ENCODE measurements around the gene NCKAP5. TPM values are rescaled to one million over a fixed set of nuclear protein-coding genes. Genes with fewer than 3 reads are reported as not detected.

The NCKAP5 gene
- total RNA-seq, 5 donors from 2014 or later (not counting 1 experiment from before 2014, with no cell fraction given), result 0.06 TPM; not detected in 4

DNA sequence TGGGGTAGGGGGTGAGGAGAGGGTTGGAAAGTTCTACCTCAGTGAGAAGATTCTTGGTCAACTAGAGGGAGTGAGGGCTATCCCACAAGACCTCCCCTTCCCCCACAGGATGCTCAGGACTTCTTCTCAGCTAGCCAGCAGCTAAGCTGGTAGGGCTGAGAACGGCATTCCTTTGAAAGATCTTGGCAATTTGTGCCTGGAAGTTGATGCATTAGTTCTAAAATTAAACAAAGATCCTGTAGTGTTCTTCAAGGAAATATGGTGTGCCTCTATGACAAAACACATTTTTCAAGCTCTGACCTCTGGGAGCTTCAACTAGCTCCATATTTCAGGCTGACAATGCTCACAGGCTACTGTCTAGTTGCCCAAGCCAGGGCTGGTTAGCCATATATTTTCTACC, 900.6 kb downstream of the NCKAP5 start:
- no peaks in the 10 kb centered on the region for H3K36me3 ChIP-seq (ENCODE audit: control insufficient read depth in 2 of 2, extremely low read depth in 1 of 2, insufficient read depth in 1 of 2, low read length in 1 of 2)
- Mint-ChIP-seq H3K4me3 (no peak overlapping the region), H3K27me3 (peaks cover 17 to 24% of the 10 kb centered on the region in 2 donors), H3K4me1 (peaks cover 0 to 1% (median 0%) of the 10 kb centered on the region in 3 donors), H3K36me3 (no peaks in the 10 kb centered on the region), H3K9me3 (no peaks in the 10 kb centered on the region), H3K27ac (no peak overlapping the region)
- no peak overlapping the region for H3K27ac ChIP-seq (ENCODE audit: low read length)
- no peak for DNase-seq
- ATAC-seq (replicated peaks in 1 of 4), result no peak
- WGBS (ENCODE audit: insufficient coverage), result no CpG with 5 or more reads among the region's 1 CpG
- H3K4me1 ChIP-seq (ENCODE audit: control insufficient read depth in 1 of 2, extremely low read depth in 1 of 2, insufficient read depth in 2 of 2, low read length in 2 of 2), result no peaks in the 10 kb centered on the region
- CTCF ChIA-PET, result no interaction called here
- H3K4me3 ChIP-seq (ENCODE audit: control insufficient read depth in 1 of 2, extremely low read depth in 1 of 2, low read length in 1 of 2), result no peak overlapping the region
- H3K9me3 ChIP-seq, result no peaks in the 10 kb centered on the region
- H3K27me3 ChIP-seq (replicated peaks in 1 of 2; ENCODE audit: control insufficient read depth in 2 of 2, extremely low read depth in 1 of 2, insufficient read depth in 2 of 2, low read length in 1 of 2), result peaks cover 6 to 33% of the 10 kb centered on the region in 2 experiments
- POLR2A ChIA-PET, result no interaction called here

- ChIA-PET CTCF (no interaction called here), POLR2A (no interaction called here)
- H3K27ac ChIP-seq (ENCODE audit: low read length), result no peak overlapping the region
- ATAC-seq (replicated peaks in 1 of 4), result no peak
- peaks cover 7 to 9% of the 10 kb centered on the region in 2 donors for H3K27me3 Mint-ChIP-seq
- peaks cover 0 to 1% (median 0%) of the 10 kb centered on the region in 3 donors for H3K4me1 Mint-ChIP-seq
- no peak overlapping the region for H3K4me3 Mint-ChIP-seq
- H3K4me1 ChIP-seq (ENCODE audit: control insufficient read depth in 1 of 2, extremely low read depth in 1 of 2, insufficient read depth in 2 of 2, low read length in 2 of 2), result no peaks in the 10 kb centered on the region
- peaks cover 4 to 26% of the 10 kb centered on the region in 2 experiments for H3K27me3 ChIP-seq (replicated peaks in 1 of 2; ENCODE audit: control insufficient read depth in 2 of 2, extremely low read depth in 1 of 2, insufficient read depth in 2 of 2, low read length in 1 of 2)
- no peak overlapping the region for H3K27ac Mint-ChIP-seq
- no peak for DNase-seq
- no peaks in the 10 kb centered on the region for H3K9me3 ChIP-seq
- no peaks in the 10 kb centered on the region for H3K36me3 ChIP-seq (ENCODE audit: control insufficient read depth in 2 of 2, extremely low read depth in 1 of 2, insufficient read depth in 1 of 2, low read length in 1 of 2)
- WGBS (ENCODE audit: insufficient coverage), result 93% methylated on average over 2 of the region's 4 CpGs
- no peaks in the 10 kb centered on the region for H3K36me3 Mint-ChIP-seq
- peaks cover 0 to 5% (median 2%) of the 10 kb centered on the region in 3 donors for H3K9me3 Mint-ChIP-seq
- H3K4me3 ChIP-seq (ENCODE audit: control insufficient read depth in 1 of 2, extremely low read depth in 1 of 2, low read length in 1 of 2), result no peak overlapping the region
These were observed 902.7 kb downstream of the NCKAP5 start for GRCh38 chr2:132665401-132666140.

- no peaks in the 10 kb centered on the region for H3K4me1 ChIP-seq (ENCODE audit: control insufficient read depth in 1 of 2, extremely low read depth in 1 of 2, insufficient read depth in 2 of 2, low read length in 2 of 2)
- ChIA-PET POLR2A (no interaction called here), CTCF (interaction anchor here in 1 of 2 donors (0.6 kb wide), 1 partner anchor 34 kb away, joined by 3 read pairs; no protein-coding TSS in a partner anchor)
- ATAC-seq (replicated peaks in 1 of 4) (no peak), DNase-seq (no peak)
- no peaks in the 10 kb centered on the region for H3K36me3 ChIP-seq (ENCODE audit: control insufficient read depth in 2 of 2, extremely low read depth in 1 of 2, insufficient read depth in 1 of 2, low read length in 1 of 2)
- H3K4me3 ChIP-seq (ENCODE audit: control insufficient read depth in 1 of 2, extremely low read depth in 1 of 2, low read length in 1 of 2), result no peak overlapping the region
- no peak overlapping the region for H3K27ac ChIP-seq (ENCODE audit: low read length)
- H3K9me3 ChIP-seq, result no peaks in the 10 kb centered on the region
- no peak overlapping the region for H3K27ac Mint-ChIP-seq
- WGBS (ENCODE audit: insufficient coverage), result no CpG with 5 or more reads among the region's 2 CpGs
- H3K9me3 Mint-ChIP-seq, result peaks cover 0 to 5% (median 2%) of the 10 kb centered on the region in 3 donors
- no peak overlapping the region for H3K4me3 Mint-ChIP-seq
- no peaks in the 10 kb centered on the region for H3K36me3 Mint-ChIP-seq
- peaks cover 4 to 12% of the 10 kb centered on the region in 2 experiments for H3K27me3 ChIP-seq (replicated peaks in 1 of 2; ENCODE audit: control insufficient read depth in 2 of 2, extremely low read depth in 1 of 2, insufficient read depth in 2 of 2, low read length in 1 of 2)
- peaks cover 7 to 9% of the 10 kb centered on the region in 2 donors for H3K27me3 Mint-ChIP-seq
- peaks cover 0 to 1% (median 0%) of the 10 kb centered on the region in 3 donors for H3K4me1 Mint-ChIP-seq
These were observed 904.2 kb downstream of the NCKAP5 start for GRCh38 chr2:132664096-132664495.

- CTCF ChIA-PET, result no interaction called here
- no CpG with 5 or more reads among the region's 3 CpGs for WGBS (ENCODE audit: insufficient coverage)
These were observed 905.5 kb downstream of the NCKAP5 start for GRCh38 chr2:132662732-132663131.

DNA sequence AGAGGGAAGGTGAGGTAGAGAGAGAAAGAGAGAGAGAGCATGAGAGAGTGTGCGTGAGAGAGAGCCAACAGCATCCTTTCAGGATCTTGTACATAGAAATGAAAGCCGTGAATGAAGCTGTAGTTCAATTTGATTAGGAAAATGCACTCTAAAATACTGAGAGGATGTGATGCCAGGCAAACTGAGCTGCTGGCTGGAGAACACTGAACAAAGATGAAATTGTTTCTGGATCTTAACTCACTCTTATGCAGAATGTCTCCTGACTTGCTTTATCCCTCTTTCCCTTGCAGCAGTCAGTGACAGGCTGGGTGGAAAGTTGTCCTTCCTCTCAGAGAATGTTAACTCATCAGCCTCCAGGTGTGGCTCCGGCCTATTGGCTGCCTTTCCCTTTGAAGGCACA, 908.9 kb downstream of the NCKAP5 start:
- no peaks in the 10 kb centered on the region for H3K27me3 ChIP-seq (replicated peaks in 1 of 2; ENCODE audit: control insufficient read depth in 2 of 2, extremely low read depth in 1 of 2, insufficient read depth in 2 of 2, low read length in 1 of 2)
- peaks cover 2 to 5% (median 3%) of the 10 kb centered on the region in 3 donors for H3K9me3 Mint-ChIP-seq
- no peak for ATAC-seq (replicated peaks in 1 of 4)
- H3K36me3 Mint-ChIP-seq, result no peaks in the 10 kb centered on the region
- no peaks in the 10 kb centered on the region for H3K4me1 Mint-ChIP-seq
- H3K36me3 ChIP-seq (ENCODE audit: control insufficient read depth in 2 of 2, extremely low read depth in 1 of 2, insufficient read depth in 1 of 2, low read length in 1 of 2), result no peaks in the 10 kb centered on the region
- peaks cover 0 to 3% of the 10 kb centered on the region in 2 donors for H3K27me3 Mint-ChIP-seq
- no peak for DNase-seq
- no peak overlapping the region for H3K27ac ChIP-seq (ENCODE audit: low read length)
- no peak overlapping the region for H3K4me3 Mint-ChIP-seq
- H3K9me3 ChIP-seq, result no peaks in the 10 kb centered on the region
- no peaks in the 10 kb centered on the region for H3K4me1 ChIP-seq (ENCODE audit: control insufficient read depth in 1 of 2, extremely low read depth in 1 of 2, insufficient read depth in 2 of 2, low read length in 2 of 2)
- POLR2A ChIA-PET, result no interaction called here
- no peak overlapping the region for H3K4me3 ChIP-seq (ENCODE audit: control insufficient read depth in 1 of 2, extremely low read depth in 1 of 2, low read length in 1 of 2)
- no peak overlapping the region for H3K27ac Mint-ChIP-seq
- CTCF ChIA-PET, result no interaction called here
- 85% methylated on average over 3 of the region's 3 CpGs for WGBS (ENCODE audit: insufficient coverage)

More at GRCh38 chr2:132662732-132663131, 905.5 kb downstream of the NCKAP5 start:
- Histone ChIP-seq H3K36me3 (ENCODE audit: control insufficient read depth in 2 of 2, extremely low read depth in 1 of 2, insufficient read depth in 1 of 2, low read length in 1 of 2) (no peaks in the 10 kb centered on the region), H3K4me1 (ENCODE audit: control insufficient read depth in 1 of 2, extremely low read depth in 1 of 2, insufficient read depth in 2 of 2, low read length in 2 of 2) (no peaks in the 10 kb centered on the region), H3K9me3 (no peaks in the 10 kb centered on the region), H3K27ac (ENCODE audit: low read length) (no peak overlapping the region), H3K4me3 (ENCODE audit: control insufficient read depth in 1 of 2, extremely low read depth in 1 of 2, low read length in 1 of 2) (no peak overlapping the region), H3K27me3 (replicated peaks in 1 of 2; ENCODE audit: control insufficient read depth in 2 of 2, extremely low read depth in 1 of 2, insufficient read depth in 2 of 2, low read length in 1 of 2) (peaks cover under 1 to 2% of the 10 kb centered on the region in 2 experiments)
- DNase-seq (no peak), ATAC-seq (replicated peaks in 1 of 4) (no peak)
- Mint-ChIP-seq H3K27me3 (peaks cover 0 to 3% of the 10 kb centered on the region in 2 donors), H3K36me3 (no peaks in the 10 kb centered on the region), H3K9me3 (peaks cover 0 to 5% (median 2%) of the 10 kb centered on the region in 3 donors), H3K4me3 (no peak overlapping the region), H3K4me1 (no peaks in the 10 kb centered on the region), H3K27ac (no peak overlapping the region)
- POLR2A ChIA-PET, result no interaction called here

- H3K27me3 ChIP-seq (replicated peaks in 1 of 2; ENCODE audit: control insufficient read depth in 2 of 2, extremely low read depth in 1 of 2, insufficient read depth in 2 of 2, low read length in 1 of 2), result no peaks in the 10 kb centered on the region
- CTCF ChIA-PET, result no interaction called here
- no peaks in the 10 kb centered on the region for H3K4me1 ChIP-seq (ENCODE audit: control insufficient read depth in 1 of 2, extremely low read depth in 1 of 2, insufficient read depth in 2 of 2, low read length in 2 of 2)
- POLR2A ChIA-PET, result no interaction called here
- Mint-ChIP-seq H3K36me3 (no peaks in the 10 kb centered on the region), H3K4me1 (no peaks in the 10 kb centered on the region), H3K4me3 (no peak overlapping the region), H3K27ac (no peak overlapping the region), H3K27me3 (peaks cover 0 to 3% of the 10 kb centered on the region in 2 donors), H3K9me3 (peaks cover 0 to 14% (median 3%) of the 10 kb centered on the region in 3 donors)
- WGBS (ENCODE audit: insufficient coverage), result no CpG with 5 or more reads among the region's 7 CpGs
- H3K4me3 ChIP-seq (ENCODE audit: control insufficient read depth in 1 of 2, extremely low read depth in 1 of 2, low read length in 1 of 2), result no peak overlapping the region
- DNase-seq, result no peak
- H3K36me3 ChIP-seq (ENCODE audit: control insufficient read depth in 2 of 2, extremely low read depth in 1 of 2, insufficient read depth in 1 of 2, low read length in 1 of 2), result no peaks in the 10 kb centered on the region
- H3K27ac ChIP-seq (ENCODE audit: low read length), result no peak overlapping the region
- H3K9me3 ChIP-seq, result no peaks in the 10 kb centered on the region
- ATAC-seq (replicated peaks in 1 of 4), result no peak
These were observed 911.8 kb downstream of the NCKAP5 start for GRCh38 chr2:132656266-132656975.

All from T-cell (primary cell).